Transverse colon (tissue), 4 donors: ENCODE measurements around the gene NUS1.

ENCODE experiments used
- CTCF ChIP-seq, 5 experiments: fragments of 200-600 bp in 3 of 5; fragments of 450-650 bp in 2 of 5; sonication (generic) in 3 of 5; IDR thresholded peaks; 1 replicate in 2 of 5; 2 replicates in 3 of 5; pipeline ENCODE4 v1.5.1; 2016 to 2017; ENCODE audit warnings: antibody characterized with exemption in 5 of 5, inconsistent platforms in 3 of 5, mild to moderate bottlenecking in 2 of 5, moderate library complexity in 1 of 5
- EP300 ChIP-seq: sonication (generic); formaldehyde crosslinking; IDR thresholded peaks from one replicate; pipeline ENCODE4 v1.6.1; 2017; ENCODE audit warnings: antibody characterized with exemption, low read depth
- POLR2A ChIP-seq: fragments of 450-650 bp; IDR thresholded peaks from one replicate; pipeline ENCODE4 v1.6.1; 2016; ENCODE audit warnings: antibody characterized with exemption, mild to moderate bottlenecking, moderate library complexity
- POLR2AphosphoS5 ChIP-seq, 3 donors: sonication (generic); formaldehyde crosslinking; IDR thresholded peaks; one replicate each; pipeline ENCODE4 v1.6.1; 2016; ENCODE audit warnings: antibody characterized with exemption in 3 of 3

- TF ChIP-seq CTCF (IDR thresholded peaks at IDR 0.05) (no peak), POLR2A (no peak), POLR2AphosphoS5 (IDR thresholded peaks at IDR 0.05) (no peak), EP300 (no peak)
These were observed 8.4 kb upstream of the NUS1 start for GRCh38 chr6:117666881-117667280.
